Adrenal gland (tissue), 12 donors: ENCODE measurements around the gene RUFY4. TPM values are rescaled to one million over a fixed set of nuclear protein-coding genes. Genes with fewer than 3 reads are reported as not detected.

Experiments
- DNase-seq, 7 donors: peaks; one replicate each; pipeline ENCODE4 v3.0.0-alpha.2; 2019 to 2020
- H3K27ac ChIP-seq, 5 donors: fragments of 200-600 bp; sonication (generic) in 4 of 5; 1 replicate in 3 of 5; 2 replicates in 2 of 5; pipeline versions ENCODE4 v1.5.1 to v1.8.0; 2016 to 2020; ENCODE audit warnings: mild to moderate bottlenecking in 1 of 5
- H3K27me3 ChIP-seq: fragments of 200-600 bp; 2 replicates; pipeline ENCODE4 v1.8.0; 2021
- H3K36me3 ChIP-seq, 2 donors: fragments of 200-600 bp; replicated peaks in 1 of 2; 1 replicate in 1 of 2; 2 replicates in 1 of 2; pipeline versions ENCODE4 v1.5.1 to v1.8.0; 2018 to 2022
- H3K4me1 ChIP-seq, 2 donors: fragments of 200-600 bp; replicated peaks in 1 of 2; 1 replicate in 1 of 2; 2 replicates in 1 of 2; pipeline versions ENCODE4 v1.5.1 to v1.8.0; 2018 to 2021
- H3K4me3 ChIP-seq, 4 donors: fragments of 200-600 bp; sonication (generic) in 3 of 4; one replicate each; pipeline ENCODE4 v1.5.1; 2016 to 2018
- H3K9me3 ChIP-seq, 3 donors: fragments of 200-600 bp; sonication (generic) in 1 of 3; replicated peaks in 1 of 3; 1 replicate in 2 of 3; 2 replicates in 1 of 3; pipeline versions ENCODE4 v1.5.1 to v1.8.0; 2016 to 2021
- POLR2A ChIP-seq, 2 donors: fragments of 450-650 bp; IDR thresholded peaks; one replicate each; pipeline ENCODE4 v1.6.1; 2017; ENCODE audit warnings: antibody characterized with exemption in 2 of 2, mild to moderate bottlenecking in 2 of 2, moderate library complexity in 1 of 2
- WGBS, 4 donors: extraction: QIAGEN DNeasy Blood & Tissue Kit in 2 of 4; methylation state at CpG; one replicate each; pipeline versions ENCODE4 v1.1.5 to v1.1.7; 2013 to 2017; 5-methylcytosine and 5-hydroxymethylcytosine counted together
- intact Hi-C, 2 donors: fragments of 100-400 bp; cut with DNase I; formaldehyde crosslinking; loops; one replicate each; pipeline versions ENCODE4 v1.14.1 to v1.15.0; 2022 to 2023
- polyA plus RNA-seq, 3 donors: library from polyadenylated mRNA; stranded (reverse); fragments of 200-250 nt in 2 of 3; fragments of 350-450 nt in 1 of 3; fragmentation: Illumina TruSeq in 1 of 3; extraction: RNeasy Lipid Tissue Mini Kit (QIAGEN cat#74804) in 1 of 3; gene quantifications; one replicate each; pipeline ENCODE4 v1.2.3, GENCODE V29; 2013 to 2014
- total RNA-seq, 9 donors: library from RNA; depleted of rRNA in 4 of 9; stranded (reverse); fragments of >200 nt in 4 of 9; fragments of 120-200 nt in 1 of 9; fragmentation: NEBNext Ultra II Directional in 1 of 9; extraction: Animal tissue kit (Norgen Biotek cat#: 25700) in 1 of 9; gene quantifications; one replicate each; pipeline versions ENCODE4 v1.1.0 to v1.2.4, GENCODE V29; 2013 to 2023
- TF ChIP-seq, protein P1 (sequence below), 6 experiments: fragments of 450-650 bp in 4 of 6; fragments of 200-600 bp in 2 of 6; sonication (generic) in 1 of 6; IDR thresholded peaks; 1 replicate in 5 of 6; 2 replicates in 1 of 6; pipeline versions ENCODE4 v1.5.1 to v1.8.0; 2016 to 2021; ENCODE audit warnings: antibody characterized with exemption in 6 of 6, mild to moderate bottlenecking in 2 of 6, moderate library complexity in 1 of 6
- donor health status: healthy with polysubstance abuse.
- donor health status: Bipolar disorder and iron deficiency.
- donor health status: DM: yes; HTN: yes; CAD: no.
- donor health status: DM: no; HTN: no; CAD: no.
- donor health status: DM: no; HTN: no; CAD: no.
- donor health status: DM: yes; HTN: yes; CAD: no.

RUFY4 gene
- total and polyA plus RNA-seq, 12 donors, result 0.09 to 1.9 (median 0.47) TPM; not detected in 3

- intact Hi-C loops, result loop anchor here in 1 of 2 donors (5.0 kb wide), 1 partner anchor 280 kb away; no protein-coding TSS in a partner anchor
- no peaks in the 10 kb centered on the region for H3K9me3 ChIP-seq
- no peaks in the 10 kb centered on the region for H3K36me3 ChIP-seq
- DNase-seq, result peak in 1 of 7 donors; percentile 39
- 55 to 76% (median 67%) methylated on average over 4 of the region's 4 CpGs for WGBS, 4 donors
- H3K27ac ChIP-seq, result no peak overlapping the region
- H3K27me3 ChIP-seq, result no peaks in the 10 kb centered on the region
- H3K4me3 ChIP-seq, result no peak overlapping the region
- TF ChIP-seq POLR2A (IDR thresholded peaks at IDR 0.05), result no peak
- TF ChIP-seq, protein P1, sequence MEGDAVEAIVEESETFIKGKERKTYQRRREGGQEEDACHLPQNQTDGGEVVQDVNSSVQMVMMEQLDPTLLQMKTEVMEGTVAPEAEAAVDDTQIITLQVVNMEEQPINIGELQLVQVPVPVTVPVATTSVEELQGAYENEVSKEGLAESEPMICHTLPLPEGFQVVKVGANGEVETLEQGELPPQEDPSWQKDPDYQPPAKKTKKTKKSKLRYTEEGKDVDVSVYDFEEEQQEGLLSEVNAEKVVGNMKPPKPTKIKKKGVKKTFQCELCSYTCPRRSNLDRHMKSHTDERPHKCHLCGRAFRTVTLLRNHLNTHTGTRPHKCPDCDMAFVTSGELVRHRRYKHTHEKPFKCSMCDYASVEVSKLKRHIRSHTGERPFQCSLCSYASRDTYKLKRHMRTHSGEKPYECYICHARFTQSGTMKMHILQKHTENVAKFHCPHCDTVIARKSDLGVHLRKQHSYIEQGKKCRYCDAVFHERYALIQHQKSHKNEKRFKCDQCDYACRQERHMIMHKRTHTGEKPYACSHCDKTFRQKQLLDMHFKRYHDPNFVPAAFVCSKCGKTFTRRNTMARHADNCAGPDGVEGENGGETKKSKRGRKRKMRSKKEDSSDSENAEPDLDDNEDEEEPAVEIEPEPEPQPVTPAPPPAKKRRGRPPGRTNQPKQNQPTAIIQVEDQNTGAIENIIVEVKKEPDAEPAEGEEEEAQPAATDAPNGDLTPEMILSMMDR (IDR thresholded peaks at IDR 0.05), result no peak
- no peaks in the 10 kb centered on the region for H3K4me1 ChIP-seq
Observed at GRCh38 chr2:218067523-218067922, 1.5 kb upstream of the RUFY4 start.

DNA sequence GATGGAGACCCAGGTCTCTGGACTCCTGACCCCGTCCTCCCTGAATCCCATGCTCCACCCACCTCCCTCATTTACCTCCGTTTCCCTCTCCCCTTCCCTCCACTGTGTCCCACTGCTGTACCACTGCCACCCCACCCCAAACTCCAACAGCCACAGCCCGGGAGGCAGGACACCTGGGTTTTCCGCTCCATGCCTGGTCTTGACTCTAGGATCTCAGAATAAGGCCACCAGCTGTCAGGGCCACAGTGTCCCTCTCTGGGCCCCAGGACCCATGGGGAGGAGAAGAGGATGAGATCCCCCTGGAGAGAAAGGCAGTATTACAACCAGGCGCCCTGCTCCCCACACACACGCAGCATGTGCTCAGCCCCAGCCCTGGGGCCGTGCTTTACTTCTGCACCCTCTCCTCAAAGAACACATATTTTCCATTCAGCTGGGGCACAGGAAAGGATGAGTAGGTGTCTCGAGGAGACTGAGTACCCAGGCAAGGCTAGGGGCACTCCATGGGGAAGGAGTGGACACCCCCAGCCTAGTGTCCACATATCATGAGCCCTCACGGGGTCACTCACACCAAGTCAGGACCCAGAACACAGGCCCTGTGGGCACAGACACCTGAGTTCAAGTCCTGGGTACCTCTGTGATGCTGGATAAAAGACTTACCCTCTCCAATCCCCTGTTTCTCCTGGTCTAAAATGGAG, 700 bp downstream of the RUFY4 start:
- no peak for DNase-seq
- Histone ChIP-seq H3K9me3 (no peaks in the 10 kb centered on the region), H3K27ac (no peak overlapping the region), H3K27me3 (no peaks in the 10 kb centered on the region), H3K36me3 (no peaks in the 10 kb centered on the region), H3K4me1 (no peaks in the 10 kb centered on the region), H3K4me3 (no peak overlapping the region)
- 63 to 78% (median 68%) methylated on average over 7 to 9 of the region's 9 CpGs for WGBS, 4 donors
- no peak for TF ChIP-seq POLR2A (IDR thresholded peaks at IDR 0.05)
- TF ChIP-seq, protein P1 (IDR thresholded peaks at IDR 0.05), result no peak
- intact Hi-C loops, result loop anchor here (5.0 to 10.0 kb wide), 2 partner anchors 282 to 285 kb away; no protein-coding TSS in a partner anchor

- Histone ChIP-seq H3K27ac (no peak overlapping the region), H3K4me1 (no peaks in the 10 kb centered on the region), H3K27me3 (no peaks in the 10 kb centered on the region), H3K9me3 (no peaks in the 10 kb centered on the region), H3K4me3 (no peak overlapping the region), H3K36me3 (no peaks in the 10 kb centered on the region)
- intact Hi-C loops, result loop anchor here in 1 of 2 donors (10.0 kb wide), 1 partner anchor 286 kb away; no protein-coding TSS in a partner anchor
- 40 to 86% (median 81%) methylated on average over 1 to 4 of the region's 4 CpGs for WGBS, 4 donors
- no peak for DNase-seq
- TF ChIP-seq, protein P1 (IDR thresholded peaks at IDR 0.05), result no peak
- TF ChIP-seq POLR2A (IDR thresholded peaks at IDR 0.05), result no peak
Observed at GRCh38 chr2:218070587-218070986, 1.5 kb downstream of the RUFY4 start.

GRCh38 chr2:218071218-218071937, 2.3 kb downstream of the RUFY4 start:
- no peaks in the 10 kb centered on the region for H3K4me1 ChIP-seq
- H3K27ac ChIP-seq, result no peak overlapping the region
- WGBS, 4 donors, result 73 to 80% (median 79%) methylated on average over 13 of the region's 13 CpGs
- intact Hi-C loops, result loop anchor here in 1 of 2 donors (10.0 kb wide), 1 partner anchor 287 kb away; no protein-coding TSS in a partner anchor
- H3K9me3 ChIP-seq, result no peaks in the 10 kb centered on the region
- DNase-seq, result no peak
- H3K27me3 ChIP-seq, result no peaks in the 10 kb centered on the region
- no peak for TF ChIP-seq POLR2A (IDR thresholded peaks at IDR 0.05)
- TF ChIP-seq, protein P1 (IDR thresholded peaks at IDR 0.05), result no peak
- no peaks in the 10 kb centered on the region for H3K36me3 ChIP-seq
- H3K4me3 ChIP-seq, result no peak overlapping the region
